NCI-H1092 treated with DMSO at 0.1 percent for 48 hours (cell line): Measurements from ENCODE around the gene ALKBH8.
"Not testable (repeated sequence)": the region's sequence is repeated elsewhere in the genome, so short reads cannot be mapped to it uniquely, and the experiment has no call there.

ENCODE experiments used
- DNase-seq: peaks from one replicate; lab custom pipeline; 2025; lab: John Stamatoyannopoulos, UW

The ALKBH8 gene

DNA sequence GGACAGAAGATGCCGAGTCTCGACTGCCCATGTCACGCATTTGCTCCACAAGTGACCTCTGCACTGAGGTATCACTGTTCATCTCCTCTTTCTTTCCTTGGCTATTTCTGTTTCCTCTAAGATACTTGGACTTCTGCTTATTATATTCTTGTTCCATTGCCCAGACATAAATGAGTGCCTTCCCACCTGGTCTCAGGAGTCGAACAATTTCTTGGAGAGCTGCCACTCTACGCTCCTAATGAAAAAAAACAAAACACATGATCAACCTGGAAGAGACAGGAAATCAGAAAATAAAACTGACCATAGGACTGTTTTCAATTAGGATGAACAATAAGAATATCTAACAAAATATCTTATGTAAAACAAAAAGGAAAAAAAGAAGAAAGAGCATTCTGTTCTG is 60.6 kb downstream of the ALKBH8 start:
- DNase-seq = no peak

DNA sequence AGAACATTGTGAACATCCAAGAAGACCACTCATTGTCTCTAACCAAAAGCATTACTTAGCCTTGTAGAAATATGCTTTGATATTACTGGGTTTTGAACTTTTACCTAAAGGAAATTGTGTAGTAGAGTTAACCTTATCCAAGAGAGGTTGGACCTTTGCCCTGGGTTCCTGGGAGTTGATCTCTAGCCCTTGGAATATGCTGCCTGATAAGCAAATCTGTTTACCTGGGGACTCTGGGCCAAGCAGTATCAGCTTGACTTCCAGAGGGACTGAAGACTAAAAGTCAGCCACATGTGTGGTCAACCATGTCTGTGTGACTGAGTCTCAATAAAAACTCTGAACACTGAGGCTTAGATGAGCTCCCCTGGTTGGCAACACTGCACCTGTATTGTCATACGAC is 63.8 kb downstream of the ALKBH8 start:
- DNase-seq = no peak

- not testable (repeated sequence) for DNase-seq
Measured at GRCh38 chr11:107497371-107497770, 68.2 kb downstream of the ALKBH8 start.

DNA sequence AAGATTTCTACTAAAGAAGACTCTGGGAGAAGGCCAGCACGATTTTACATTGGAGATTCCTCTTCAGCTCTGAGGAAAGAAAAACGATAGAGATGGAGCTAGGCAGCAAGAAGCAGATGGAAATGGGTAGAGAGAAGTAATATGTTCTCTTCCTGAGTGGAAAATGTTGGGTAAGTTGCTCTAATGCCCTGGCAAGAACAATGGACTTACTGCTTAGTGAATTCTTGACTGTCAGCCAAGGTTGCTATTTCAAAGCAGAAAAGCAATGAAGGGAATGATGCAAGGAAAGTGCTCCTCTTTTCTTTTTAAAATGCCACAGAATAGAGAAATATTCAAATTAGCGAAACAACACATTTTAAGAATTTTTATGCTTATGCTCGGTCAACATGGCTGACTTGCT is 69.5 kb downstream of the ALKBH8 start:
- no peak for DNase-seq

DNA sequence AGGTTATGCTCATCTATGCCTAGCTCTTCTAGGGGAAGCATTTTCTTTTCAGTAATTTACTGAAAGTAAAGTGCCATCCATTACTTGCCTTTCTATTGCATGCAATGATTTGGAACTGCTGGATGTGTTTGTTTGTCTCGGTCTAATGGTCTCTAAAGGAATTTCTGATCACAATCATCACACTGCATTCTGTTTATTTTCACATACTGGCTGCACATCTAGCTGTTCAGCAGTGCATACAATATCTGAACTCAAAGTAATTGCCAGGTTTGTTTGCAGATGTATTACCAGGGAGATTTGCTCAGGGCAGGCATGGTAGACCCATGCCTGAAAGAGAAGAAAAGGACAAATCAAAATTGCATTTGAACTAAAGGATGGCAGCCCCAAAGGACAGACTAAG is 71.5 kb downstream of the ALKBH8 start:
- no peak for DNase-seq

DNA sequence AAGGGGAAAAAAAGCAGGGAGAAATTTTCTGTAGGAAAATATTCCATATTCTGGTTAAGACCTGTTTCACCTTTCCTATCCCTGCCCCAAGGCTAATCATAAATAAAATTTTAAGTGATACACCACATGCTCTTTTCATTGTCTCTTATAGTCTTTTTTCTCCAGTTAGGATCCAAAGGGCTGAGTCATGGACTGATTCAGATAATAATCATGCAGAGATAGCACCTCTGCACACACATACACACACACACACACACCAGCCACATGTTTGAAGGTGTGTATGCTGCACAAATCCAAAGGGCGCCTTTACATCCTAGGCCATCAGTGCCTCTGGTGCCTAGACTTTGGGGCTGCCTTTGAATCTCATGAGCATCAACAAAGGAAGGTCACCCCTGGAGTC is 72.4 kb downstream of the ALKBH8 start:
- DNase-seq = no peak

DNA sequence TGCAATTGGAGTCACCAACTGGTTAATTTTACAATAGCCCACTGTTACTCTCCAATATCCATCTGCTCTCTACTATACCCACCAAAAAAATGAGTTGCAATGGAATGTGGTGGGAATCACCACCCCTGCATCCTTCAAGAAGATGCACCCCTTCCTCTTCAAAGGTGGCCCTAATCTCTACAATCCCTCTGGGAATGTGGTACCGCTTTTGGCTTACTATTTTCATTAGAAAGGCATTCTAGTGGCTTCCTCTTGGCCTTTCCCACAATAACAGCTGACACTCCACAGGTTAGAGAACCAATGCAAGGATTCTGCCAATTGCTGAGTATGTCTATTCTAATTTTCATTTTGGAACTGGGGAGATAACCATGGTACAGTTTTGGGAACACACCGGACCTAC is 74.7 kb downstream of the ALKBH8 start:
- DNase-seq = no peak

GRCh38 chr11:107482234-107482633 is 83.3 kb downstream of the ALKBH8 start:
- no peak for DNase-seq

- no peak for DNase-seq
Measured at GRCh38 chr11:107478922-107479321, 86.6 kb downstream of the ALKBH8 start.

DNA sequence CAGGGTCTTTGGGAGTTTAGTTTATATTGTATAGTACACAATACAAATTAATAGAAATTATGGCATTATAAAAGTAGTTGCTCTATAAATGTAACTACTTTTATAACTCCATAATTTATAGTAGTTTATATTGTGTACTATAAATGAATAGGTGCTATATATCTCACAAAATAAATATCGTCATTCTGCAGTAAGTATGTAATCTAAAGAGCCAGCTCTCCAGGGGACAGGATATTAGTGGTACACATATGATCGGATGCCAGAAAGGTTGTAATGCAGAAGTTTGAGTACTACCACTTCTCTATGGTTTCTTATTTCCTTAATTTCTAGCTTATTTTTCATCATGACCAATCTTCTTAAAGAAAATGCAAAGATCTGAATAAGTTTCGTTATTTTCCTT is 87.7 kb downstream of the ALKBH8 start:
- no peak for DNase-seq

DNA sequence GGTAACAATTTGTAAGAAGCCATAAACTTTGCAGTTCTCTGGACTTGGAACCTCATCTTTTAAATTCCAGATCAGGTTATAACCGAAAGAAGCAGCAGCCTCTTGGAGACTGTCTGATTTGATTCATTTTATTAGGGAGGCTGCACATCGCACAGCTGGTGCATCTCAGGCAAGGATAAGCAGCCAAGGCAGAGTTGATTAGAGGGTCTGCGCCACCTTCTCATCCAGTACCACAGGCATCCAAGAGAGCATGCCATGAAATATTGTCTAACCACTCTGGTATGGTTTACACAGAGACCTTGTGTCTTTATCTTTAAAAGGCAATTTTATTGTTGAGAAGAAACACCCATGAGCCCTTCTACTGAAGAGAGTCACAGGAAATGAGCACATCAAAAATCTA is 91.7 kb downstream of the ALKBH8 start:
- no peak for DNase-seq

- no peak for DNase-seq
Measured at GRCh38 chr11:107472966-107473365, 92.6 kb downstream of the ALKBH8 start.

DNA sequence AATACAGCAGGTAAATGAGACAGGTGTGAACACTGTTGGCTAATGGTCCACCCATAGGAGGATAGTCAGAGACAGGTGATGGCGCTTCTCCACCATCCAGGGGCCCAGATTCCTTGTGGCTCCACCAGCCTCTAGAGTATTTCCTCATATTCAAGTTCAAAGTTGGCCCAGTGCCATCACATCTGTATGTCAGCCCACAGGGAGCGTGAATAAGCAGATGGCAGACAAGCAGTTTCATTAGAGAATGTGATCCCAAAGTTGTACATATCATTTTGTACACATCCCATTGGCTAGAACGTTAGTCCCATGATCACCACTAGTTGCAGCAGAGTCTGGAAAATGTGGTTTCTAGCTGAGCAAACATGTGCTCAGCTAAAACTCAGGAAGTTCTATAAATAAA is 96.9 kb downstream of the ALKBH8 start:
- DNase-seq = no peak

DNA sequence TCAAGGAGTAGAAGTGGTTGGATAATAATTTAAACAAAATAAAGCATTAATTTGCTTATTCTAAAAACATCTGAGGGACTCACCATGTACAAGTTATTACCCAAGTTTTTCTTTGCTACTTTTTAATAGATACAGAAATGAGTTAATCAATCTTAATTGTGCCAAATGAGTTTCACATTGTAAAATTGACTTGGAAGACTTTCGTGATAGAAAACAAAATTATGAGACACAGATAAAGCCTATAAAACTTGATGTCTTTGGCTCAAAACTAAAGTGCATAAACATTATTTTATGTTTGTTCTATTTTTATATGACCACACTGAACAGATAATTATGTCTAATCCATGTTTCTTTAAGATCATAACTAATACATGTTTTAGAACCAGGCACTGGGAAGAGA is 97.8 kb downstream of the ALKBH8 start:
- no peak for DNase-seq

GRCh38 chr11:107466275-107466866 is 99.2 kb downstream of the ALKBH8 start:
- DNase-seq = not testable (repeated sequence)

GRCh38 chr11:107457558-107458271 is 107.8 kb downstream of the ALKBH8 start, which contains the start of gene CWF19L2:
Gene CWF19L2 (minus strand): TSS chr11:107457825. CDS start chr11:107457816, 9 bp downstream.
- DNase-seq = peak; percentile 97

DNA sequence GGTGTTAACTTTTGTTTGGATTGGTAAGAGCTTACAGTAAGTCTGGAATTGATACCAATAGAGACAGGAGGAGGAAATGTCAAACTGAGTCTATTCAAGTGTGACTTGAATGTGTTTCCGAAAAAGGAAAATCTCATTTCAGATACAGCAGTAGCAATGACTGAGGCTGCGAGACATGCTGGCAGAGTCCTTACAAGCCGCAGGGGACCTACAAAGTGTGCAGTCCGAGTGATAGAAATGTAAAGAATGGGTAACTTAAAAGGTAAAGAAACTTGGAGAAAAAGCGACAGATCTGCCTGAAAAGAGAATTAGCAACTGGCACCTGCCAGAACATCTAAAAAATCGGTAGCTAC is 108.4 kb downstream of the ALKBH8 start:
- no peak for DNase-seq

- no peak for DNase-seq
Measured at GRCh38 chr11:107453594-107454286, 111.8 kb downstream of the ALKBH8 start.
